Suprapubic skin (tissue), 4 donors: ENCODE measurements around the gene OR6Q1.

Experiments
- CTCF ChIP-seq, 2 donors: fragments of 200-600 bp in 1 of 2; fragments of 450-650 bp in 1 of 2; sonication (generic) in 1 of 2; IDR thresholded peaks; one replicate each; pipeline ENCODE4 v1.5.1; 2016 to 2019; ENCODE audit warnings: antibody characterized with exemption in 2 of 2, mild to moderate bottlenecking in 1 of 2, moderate library complexity in 1 of 2
- POLR2A ChIP-seq, 2 donors: fragments of 450-650 bp; IDR thresholded peaks; one replicate each; pipeline ENCODE4 v1.6.1; 2017; ENCODE audit warnings: antibody characterized with exemption in 2 of 2, mild to moderate bottlenecking in 2 of 2, moderate library complexity in 2 of 2
- POLR2AphosphoS5 ChIP-seq, 3 donors: sonication (generic); formaldehyde crosslinking; IDR thresholded peaks; one replicate each; pipeline ENCODE4 v1.6.1; 2017; ENCODE audit warnings: antibody characterized with exemption in 3 of 3

- TF ChIP-seq CTCF (IDR thresholded peaks at IDR 0.05) (no peak), POLR2AphosphoS5 (IDR thresholded peaks at IDR 0.05) (no peak), POLR2A (IDR thresholded peaks at IDR 0.05) (no peak)
Observed at GRCh38 chr11:58070585-58070984, 39.8 kb downstream of the OR6Q1 start.
